PC-3 (cell line): Measurements from ENCODE around the gene KAZN. TPM values are rescaled to one million over a fixed set of nuclear protein-coding genes. Genes with fewer than 3 reads are reported as not detected.

Source experiments
- ATAC-seq: fragments of 200-7000 bp; cut with Tn5 transposase; 2 replicates; pipeline ENCODE4 v1.9.1; 2020; ENCODE audit warnings: mild to moderate bottlenecking, moderate library complexity
- BruUV-seq: library from RNA; stranded (reverse); fragments of 400-500 nt; replicated peaks from 2 replicates; lab custom pipeline; 2021; lab: Mats Ljungman, UMichigan
- CTCF ChIA-PET: fragments of 300-600 bp; sonication (Branson Sonifier 250); formaldehyde crosslinking; loops from one replicate; lab custom pipeline; 2022; ENCODE audit warnings: antibody characterized with exemption; lab: Charles Lee
- POLR2A ChIA-PET: fragments of 300-600 bp; sonication (Branson Sonifier 250); formaldehyde crosslinking; loops from one replicate; lab custom pipeline; 2022; ENCODE audit warnings: antibody characterized with exemption; ENCODE audit not compliant: unreplicated experiment; lab: Charles Lee
- DNase-seq: peaks from one replicate; pipeline ENCODE4 v3.0.0-alpha.2; 2015
- H2AFZ ChIP-seq: fragments of 300-600 bp; sonication (generic); 2 replicates; pipeline ENCODE4 v1.6.0; 2016; ENCODE audit warnings: antibody characterized with exemption, low read length
- H3F3A ChIP-seq: fragments of 300-600 bp; sonication (generic); one replicate; pipeline ENCODE4 v1.6.0; 2017; ENCODE audit warnings: antibody characterized with exemption, low read length, control low read depth, mild to moderate bottlenecking; ENCODE audit not compliant: unreplicated experiment
- H3K27ac ChIP-seq: fragments of 300-600 bp; sonication (generic); 2 replicates; pipeline ENCODE4 v1.5.1; 2016; ENCODE audit warnings: mild to moderate bottlenecking, low read length
- H3K27me3 ChIP-seq: fragments of 300-600 bp; sonication (generic); 2 replicates; pipeline ENCODE4 v1.6.1; 2016; ENCODE audit warnings: low read length, mixed read lengths
- H3K36me3 ChIP-seq: fragments of 300-600 bp; sonication (generic); 2 replicates; pipeline ENCODE4 v1.6.1; 2016; ENCODE audit warnings: low read depth, mixed run types, low read length, mixed read lengths
- H3K4me1 ChIP-seq: fragments of 300-600 bp; sonication (generic); 2 replicates; pipeline ENCODE4 v1.5.1; 2016; ENCODE audit warnings: low read length; ENCODE audit not compliant: insufficient read depth
- H3K4me2 ChIP-seq: fragments of 300-600 bp; sonication (generic); 2 replicates; pipeline ENCODE4 v1.6.0; 2016; ENCODE audit warnings: low read length
- H3K4me3 ChIP-seq: fragments of 300-600 bp; sonication (generic); 2 replicates; pipeline ENCODE4 v1.5.1; 2016; ENCODE audit warnings: mild to moderate bottlenecking, low read length, mixed read lengths
- H3K79me2 ChIP-seq: fragments of 300-600 bp; sonication (generic); 2 replicates; pipeline ENCODE4 v1.6.1; 2017; ENCODE audit warnings: low read length, mixed read lengths
- H3K9ac ChIP-seq: fragments of 300-600 bp; sonication (generic); 2 replicates; pipeline ENCODE4 v1.6.0; 2016; ENCODE audit warnings: mild to moderate bottlenecking, low read length
- H3K9me2 ChIP-seq: fragments of 300-600 bp; sonication (generic); replicated peaks from 2 replicates; pipeline ENCODE4 v1.6.1; 2016; ENCODE audit warnings: mixed run types, low read length, mixed read lengths
- H3K9me3 ChIP-seq: fragments of 300-600 bp; sonication (generic); 2 replicates; pipeline ENCODE4 v1.6.1; 2016; ENCODE audit warnings: low read length, mixed read lengths
- H4K20me1 ChIP-seq: fragments of 300-600 bp; sonication (generic); 2 replicates; pipeline ENCODE4 v1.6.1; 2016; ENCODE audit warnings: low read length, mixed read lengths
- EZH2 ChIP-seq: fragments of 300-600 bp; sonication (generic); IDR thresholded peaks from one replicate; pipeline ENCODE4 v1.6.1; 2017; ENCODE audit warnings: antibody characterized with exemption, mild to moderate bottlenecking, low read length; ENCODE audit not compliant: unreplicated experiment
- EZH2phosphoT487 ChIP-seq: fragments of 300-600 bp; sonication (generic); IDR thresholded peaks from 2 replicates; pipeline ENCODE4 v1.6.1; 2018; ENCODE audit warnings: mild to moderate bottlenecking, antibody characterized with exemption, low read length, borderline replicate concordance
- intact Hi-C: fragments of 100-400 bp; cut with micrococcal nuclease; formaldehyde crosslinking; loops from 2 replicates; pipeline ENCODE4 v1.9.0; 2023
- total RNA-seq: library from RNA; depleted of rRNA; stranded (reverse); fragments of >200 nt; gene quantifications from 2 replicates; pipeline ENCODE4 v1.2.3, GENCODE V29; 2014
- TF ChIP-seq, protein P1 (sequence below): fragments of 300-600 bp; sonication (generic); conservative IDR thresholded peaks from 2 replicates; pipeline ENCODE4 v1.5.1; 2017; ENCODE audit warnings: antibody characterized with exemption, low read depth, mild to moderate bottlenecking, low read length

KAZN gene
- total RNA-seq, 1 experiment from 2014 or later = 2.0 TPM

DNA sequence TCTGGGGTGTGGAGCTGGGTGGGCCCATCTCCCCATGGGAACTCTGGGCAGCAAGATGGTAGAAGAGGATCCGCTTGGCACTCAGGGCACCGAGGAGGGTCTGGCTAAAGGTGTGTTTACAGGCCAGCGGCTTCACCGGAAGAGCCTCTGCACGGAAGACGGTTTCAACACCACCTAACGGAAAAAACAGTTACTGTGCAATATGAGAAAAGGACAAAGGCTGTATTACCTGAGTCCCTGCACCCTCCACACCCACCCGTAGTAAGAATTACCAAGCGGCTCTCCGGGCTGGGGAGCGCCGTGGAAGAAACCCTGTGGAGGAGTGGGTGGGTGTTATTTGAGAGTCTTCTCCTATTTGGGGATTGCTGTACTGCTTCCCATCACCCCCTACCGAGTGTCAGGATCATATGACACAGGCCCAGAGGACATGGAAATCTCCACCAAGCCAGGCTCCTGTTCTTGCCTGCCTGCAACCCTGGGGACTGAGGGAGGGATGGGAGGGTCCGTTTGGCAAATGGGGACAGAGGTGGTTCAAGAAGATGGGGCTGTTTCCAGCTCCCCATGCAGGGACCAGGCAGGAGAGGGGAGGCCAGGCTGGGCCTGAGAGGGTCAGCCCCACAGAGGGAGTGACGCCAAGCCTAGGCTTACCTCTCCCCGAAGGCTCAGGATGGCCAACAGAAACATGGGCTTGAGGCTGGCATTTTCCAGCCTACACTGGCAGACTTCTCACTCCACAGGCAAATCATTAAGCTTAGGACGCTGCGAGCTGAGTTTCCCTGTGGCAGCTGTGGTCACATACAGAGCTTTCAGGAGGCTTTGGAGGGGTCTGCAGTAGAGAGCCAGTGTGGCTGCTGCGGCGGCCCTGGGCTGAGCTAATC lies 351.6 kb downstream of the KAZN start:
- POLR2A ChIA-PET = no interaction called here
- no peak for ATAC-seq

DNA sequence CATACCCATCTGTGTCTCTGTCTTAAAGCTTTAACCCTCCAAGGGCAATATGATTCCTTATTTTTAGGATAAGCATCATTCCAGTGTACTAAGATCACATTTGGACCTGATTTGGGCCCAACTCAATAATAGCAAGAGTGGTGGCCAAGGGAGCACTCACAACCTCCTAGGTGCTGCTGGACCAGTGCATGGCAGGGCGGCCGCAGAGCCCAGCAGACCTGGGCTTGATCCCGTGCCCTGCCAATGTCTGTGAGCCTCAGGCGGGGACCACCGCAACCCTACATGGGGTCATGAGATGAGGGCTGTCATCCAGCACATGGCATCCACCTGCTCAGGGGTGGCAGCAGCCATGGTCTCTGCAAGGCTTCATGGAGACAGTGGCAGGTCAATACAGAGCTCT lies 353.3 kb downstream of the KAZN start:
- Histone ChIP-seq H3K9me3 (no peaks in the 10 kb centered on the region), H3K9me2 (no peaks in the 10 kb centered on the region), H3K4me1 (peaks cover 5% of the 10 kb centered on the region), H4K20me1 (no peaks in the 10 kb centered on the region), H3K4me3 (no peak overlapping the region), H3K36me3 (no peaks in the 10 kb centered on the region), H3K27me3 (no peaks in the 10 kb centered on the region), H3K4me2 (no peak overlapping the region), H3K9ac (no peak overlapping the region), H3F3A (no peaks in the 10 kb centered on the region), H3K79me2 (no peaks in the 10 kb centered on the region), H3K27ac (no peak overlapping the region), H2AFZ (no peak overlapping the region)
- DNase-seq (no peak), ATAC-seq (no peak)
- ChIA-PET CTCF (no interaction called here), POLR2A (no interaction called here)
- BruUV-seq = no TSS peak
- intact Hi-C loops = no loop called here
- no peak for TF ChIP-seq EZH2phosphoT487

More for the DNA sequence above, 351.6 kb downstream of the KAZN start:
- peaks cover 9% of the 10 kb centered on the region for H3K4me1 ChIP-seq
- no peak overlapping the region for H3K4me2 ChIP-seq
- H2AFZ ChIP-seq = no peak overlapping the region
- intact Hi-C loops = no loop called here
- no peaks in the 10 kb centered on the region for H3F3A ChIP-seq
- H3K9me2 ChIP-seq = no peaks in the 10 kb centered on the region
- H4K20me1 ChIP-seq = no peaks in the 10 kb centered on the region
- DNase-seq = no peak
- H3K79me2 ChIP-seq = no peaks in the 10 kb centered on the region
- H3K9me3 ChIP-seq = no peaks in the 10 kb centered on the region
- TF ChIP-seq, protein P1, sequence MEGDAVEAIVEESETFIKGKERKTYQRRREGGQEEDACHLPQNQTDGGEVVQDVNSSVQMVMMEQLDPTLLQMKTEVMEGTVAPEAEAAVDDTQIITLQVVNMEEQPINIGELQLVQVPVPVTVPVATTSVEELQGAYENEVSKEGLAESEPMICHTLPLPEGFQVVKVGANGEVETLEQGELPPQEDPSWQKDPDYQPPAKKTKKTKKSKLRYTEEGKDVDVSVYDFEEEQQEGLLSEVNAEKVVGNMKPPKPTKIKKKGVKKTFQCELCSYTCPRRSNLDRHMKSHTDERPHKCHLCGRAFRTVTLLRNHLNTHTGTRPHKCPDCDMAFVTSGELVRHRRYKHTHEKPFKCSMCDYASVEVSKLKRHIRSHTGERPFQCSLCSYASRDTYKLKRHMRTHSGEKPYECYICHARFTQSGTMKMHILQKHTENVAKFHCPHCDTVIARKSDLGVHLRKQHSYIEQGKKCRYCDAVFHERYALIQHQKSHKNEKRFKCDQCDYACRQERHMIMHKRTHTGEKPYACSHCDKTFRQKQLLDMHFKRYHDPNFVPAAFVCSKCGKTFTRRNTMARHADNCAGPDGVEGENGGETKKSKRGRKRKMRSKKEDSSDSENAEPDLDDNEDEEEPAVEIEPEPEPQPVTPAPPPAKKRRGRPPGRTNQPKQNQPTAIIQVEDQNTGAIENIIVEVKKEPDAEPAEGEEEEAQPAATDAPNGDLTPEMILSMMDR = no peak
- TF ChIP-seq EZH2 = no peak
- no peak for TF ChIP-seq EZH2phosphoT487
- no peaks in the 10 kb centered on the region for H3K27me3 ChIP-seq
- H3K9ac ChIP-seq = no peak overlapping the region
- BruUV-seq = no TSS peak
- CTCF ChIA-PET = no interaction called here
- H3K27ac ChIP-seq = no peak overlapping the region
- H3K36me3 ChIP-seq = no peaks in the 10 kb centered on the region
- H3K4me3 ChIP-seq = no peak overlapping the region

DNA sequence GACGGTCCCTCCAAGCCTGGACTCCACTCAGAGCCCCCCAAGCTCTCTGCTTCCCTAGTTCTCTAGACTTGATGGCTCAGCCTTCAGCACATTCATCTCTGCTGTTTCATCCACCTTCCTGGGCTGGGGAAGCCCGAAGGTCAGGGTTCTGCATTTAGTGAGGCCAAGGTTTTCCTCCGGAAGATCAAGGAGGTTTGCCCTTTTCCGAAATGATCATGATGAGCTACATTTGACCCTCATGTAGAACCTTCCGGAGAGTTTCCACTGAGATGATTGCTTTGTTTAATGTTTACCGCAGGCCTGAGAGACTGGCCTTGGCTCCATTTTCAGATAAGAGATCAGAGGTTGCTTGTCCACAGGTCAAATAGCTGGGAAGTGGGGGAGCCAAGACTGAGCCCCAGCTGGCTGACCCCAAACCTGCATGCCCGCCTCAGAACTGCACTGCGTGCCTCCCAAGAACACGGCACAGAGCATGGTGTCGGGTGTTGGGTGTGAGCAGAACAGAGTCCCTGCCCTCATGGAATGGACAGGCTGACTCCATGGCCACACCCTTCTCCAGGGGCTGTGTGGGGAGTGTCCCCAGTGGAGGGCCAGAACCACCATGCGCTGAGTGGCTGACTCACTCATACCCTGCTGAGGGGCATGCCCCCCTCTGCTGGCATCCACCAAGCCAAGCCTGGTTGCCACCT lies 354.3 kb downstream of the KAZN start:
- ChIA-PET CTCF (no interaction called here), POLR2A (no interaction called here)
- no peak overlapping the region for H2AFZ ChIP-seq
- no peaks in the 10 kb centered on the region for H3K9me3 ChIP-seq
- ATAC-seq = no peak
- no peaks in the 10 kb centered on the region for H3K36me3 ChIP-seq
- H3K4me3 ChIP-seq = no peak overlapping the region
- TF ChIP-seq, protein P1 = no peak
- no peak for TF ChIP-seq EZH2
- no peak for TF ChIP-seq EZH2phosphoT487
- BruUV-seq = no TSS peak
- no peak for DNase-seq
- intact Hi-C loops = no loop called here
- no peak overlapping the region for H3K4me2 ChIP-seq
- no peaks in the 10 kb centered on the region for H3K27me3 ChIP-seq
- H4K20me1 ChIP-seq = no peaks in the 10 kb centered on the region
- H3K9ac ChIP-seq = no peak overlapping the region
- H3K79me2 ChIP-seq = no peaks in the 10 kb centered on the region
- no peaks in the 10 kb centered on the region for H3K9me2 ChIP-seq
- no peak overlapping the region for H3K27ac ChIP-seq
- no peaks in the 10 kb centered on the region for H3K4me1 ChIP-seq
- H3F3A ChIP-seq = no peaks in the 10 kb centered on the region
